Stomach (tissue), 9 donors: ENCODE measurements around the gene PCDHB11. TPM values are rescaled to one million over a fixed set of nuclear protein-coding genes. Genes with fewer than 3 reads are reported as not detected.
A peak's percentile ranks its signal among the peaks of the same experiment; 100 is the strongest.
"Not testable (repeated sequence)": the region's sequence is repeated elsewhere in the genome, so short reads cannot be mapped to it uniquely, and the experiment has no call there.

ENCODE experiments used
- DNase-seq, 2 donors: peaks; one replicate each; pipeline versions ENCODE4 v3.0.0 to v3.0.0-alpha.2; 2013 to 2019
- H3K27ac ChIP-seq, 5 donors: fragments of 200-600 bp in 4 of 5; sonication (generic) in 4 of 5; one replicate each; pipeline ENCODE4 v1.5.1; 2013 to 2019; ENCODE audit warnings: mild to moderate bottlenecking in 1 of 5, moderate library complexity in 1 of 5
- H3K27me3 ChIP-seq, 3 donors: fragments of 200-600 bp; sonication (generic); one replicate each; pipeline ENCODE4 v1.5.1; 2017 to 2019; ENCODE audit warnings: mixed run types in 1 of 3
- H3K36me3 ChIP-seq, 4 donors: fragments of 200-600 bp; sonication (generic); 1 replicate in 3 of 4; 2 replicates in 1 of 4; pipeline ENCODE4 v1.5.1; 2016 to 2019
- H3K4me1 ChIP-seq, 4 donors: fragments of 200-600 bp; sonication (generic); one replicate each; pipeline ENCODE4 v1.5.1; 2016 to 2019
- H3K4me3 ChIP-seq, 4 donors: fragments of 200-600 bp; sonication (generic) in 3 of 4; one replicate each; pipeline ENCODE4 v1.5.1; 2016 to 2019; ENCODE audit warnings: mild to moderate bottlenecking in 1 of 4
- H3K9me3 ChIP-seq, 4 donors: fragments of 200-600 bp; sonication (generic); one replicate each; pipeline ENCODE4 v1.5.1; 2016 to 2019
- CTCF ChIP-seq, 7 experiments: fragments of 450-650 bp in 4 of 7; fragments of 200-600 bp in 3 of 7; sonication (generic) in 3 of 7; IDR thresholded peaks; one replicate each; pipeline ENCODE4 v1.5.1; 2016 to 2019; ENCODE audit warnings: antibody characterized with exemption in 7 of 7, control low read depth in 2 of 7, mild to moderate bottlenecking in 1 of 7
- EP300 ChIP-seq: sonication (generic); formaldehyde crosslinking; IDR thresholded peaks from one replicate; pipeline ENCODE4 v1.6.1; 2017; ENCODE audit warnings: antibody characterized with exemption
- POLR2A ChIP-seq, 4 donors: fragments of 450-650 bp; IDR thresholded peaks; one replicate each; pipeline ENCODE4 v1.6.1; 2016; ENCODE audit warnings: antibody characterized with exemption in 4 of 4, control low read depth in 2 of 4, mild to moderate bottlenecking in 1 of 4, moderate library complexity in 1 of 4
- POLR2AphosphoS5 ChIP-seq, 3 donors: sonication (generic); formaldehyde crosslinking; IDR thresholded peaks; one replicate each; pipeline ENCODE4 v1.6.1; 2016; ENCODE audit warnings: antibody characterized with exemption in 3 of 3
- WGBS, 5 donors: extraction: QIAGEN DNeasy Blood & Tissue Kit in 3 of 5; methylation state at CpG; one replicate each; pipeline versions ENCODE4 v1.1.5 to v1.1.7; 2013 to 2018; 5-methylcytosine and 5-hydroxymethylcytosine counted together
- intact Hi-C: fragments of 100-400 bp; cut with DNase I; formaldehyde crosslinking; loops from one replicate; pipeline ENCODE4 v1.15.1; 2023; ENCODE audit warnings: low total_unique reads
- polyA plus RNA-seq, 3 donors: library from polyadenylated mRNA; stranded (reverse); fragments of 200-250 nt; gene quantifications; one replicate each; pipeline ENCODE4 v1.2.3, GENCODE V29; 2013
- total RNA-seq, 5 donors: library from RNA; depleted of rRNA; stranded (reverse); fragments of >200 nt; gene quantifications; one replicate each; pipeline versions ENCODE4 v1.1.0 to v1.2.3, GENCODE V29; 2014 to 2016
- donor health status: healthy with polysubstance abuse.
- donor health status: Bipolar disorder and iron deficiency.
- donor health status: healthy.

PCDHB11 gene
- total and polyA plus RNA-seq, 8 donors = 0.12 to 4.4 (median 0.97) TPM; not detected in 2

DNA sequence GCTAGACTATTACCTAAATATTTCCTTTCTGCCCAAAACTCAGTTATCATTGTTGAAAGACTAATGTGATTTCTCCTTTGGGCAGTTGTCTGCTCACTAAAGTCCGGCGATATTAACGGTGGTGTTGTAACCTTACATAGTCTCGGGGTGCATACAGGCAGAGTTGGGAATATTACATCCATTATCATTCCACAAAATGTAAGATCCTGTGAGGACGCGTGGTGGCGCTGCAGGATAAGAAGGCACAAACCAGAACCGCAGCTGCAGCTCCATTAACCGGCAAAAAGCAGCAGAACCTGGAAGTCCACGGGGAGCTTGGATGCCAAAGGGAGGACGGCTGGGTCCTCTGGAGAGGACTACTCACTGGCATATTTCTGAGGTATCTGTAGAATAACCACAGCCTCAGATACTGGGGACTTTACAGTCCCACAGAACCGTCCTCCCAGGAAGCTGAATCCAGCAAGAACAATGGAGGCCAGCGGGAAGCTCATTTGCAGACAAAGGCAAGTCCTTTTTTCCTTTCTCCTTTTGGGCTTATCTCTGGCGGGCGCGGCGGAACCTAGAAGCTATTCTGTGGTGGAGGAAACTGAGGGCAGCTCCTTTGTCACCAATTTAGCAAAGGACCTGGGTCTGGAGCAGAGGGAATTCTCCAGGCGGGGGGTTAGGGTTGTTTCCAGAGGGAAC, 14.4 kb downstream of the PCDHB11 start, which contains the start of gene PCDHB13:
Gene PCDHB13 (plus strand): TSS at position 264 of the 684 bp plus-strand sequence. CDS start 205 bp downstream, at position 469.
- H3K27ac ChIP-seq, H3K4me1 ChIP-seq, H3K4me3 ChIP-seq, intact Hi-C loops: not testable (repeated sequence)
- Histone ChIP-seq H3K9me3 (peaks cover 20 to 95% (median 74%) of the 10 kb centered on the region in 4 donors), H3K36me3 (peaks cover 0 to 12% (median 0%) of the 10 kb centered on the region in 4 donors), H3K27me3 (peaks cover 0 to 42% (median 0%) of the 10 kb centered on the region in 3 donors)
- WGBS, 5 donors = 4 to 13% (median 8%) methylated on average over 10 to 13 of the region's 18 CpGs
- peak; percentile 56 to 65 for DNase-seq
- TF ChIP-seq CTCF (IDR thresholded peaks at IDR 0.05) = peak in 2 of 7 experiments; percentile 13 to 28

- H3K27me3 ChIP-seq = peaks cover 0 to 35% (median 0%) of the 10 kb centered on the region in 3 donors
- H3K9me3 ChIP-seq = peaks cover 24 to 95% (median 74%) of the 10 kb centered on the region in 4 donors
- H3K4me1 ChIP-seq, H3K4me3 ChIP-seq, DNase-seq, H3K27ac ChIP-seq, intact Hi-C loops: not testable (repeated sequence)
- 54 to 66% (median 59%) methylated on average over 9 to 12 of the region's 12 CpGs for WGBS, 5 donors
- peaks cover 0 to 16% (median 0%) of the 10 kb centered on the region in 4 donors for H3K36me3 ChIP-seq
Measured at GRCh38 chr5:141214583-141214982, 15.2 kb downstream of the PCDHB11 start.

- H3K36me3 ChIP-seq = peaks cover 0 to 16% (median 0%) of the 10 kb centered on the region in 4 donors
- peaks cover 15 to 95% (median 74%) of the 10 kb centered on the region in 4 donors for H3K9me3 ChIP-seq
- DNase-seq, H3K4me3 ChIP-seq, H3K4me1 ChIP-seq, intact Hi-C loops, H3K27ac ChIP-seq: not testable (repeated sequence)
- 25 to 42% (median 36%) methylated on average over 10 to 36 of the region's 40 CpGs for WGBS, 5 donors
- peaks cover 0 to 26% (median 0%) of the 10 kb centered on the region in 3 donors for H3K27me3 ChIP-seq
Measured at GRCh38 chr5:141215504-141215903, 16.1 kb downstream of the PCDHB11 start.

GRCh38 chr5:141216035-141216434, 16.6 kb downstream of the PCDHB11 start:
- 31 to 51% (median 37%) methylated on average over 12 to 26 of the region's 26 CpGs for whole genome bisulfite sequencing, 5 donors
- Histone ChIP-seq H3K27me3 (peaks cover 0 to 21% (median 0%) of the 10 kb centered on the region in 3 donors), H3K36me3 (peaks cover 0 to 16% (median 1%) of the 10 kb centered on the region in 4 donors), H3K9me3 (peaks cover 12 to 95% (median 72%) of the 10 kb centered on the region in 4 donors)
- H3K27ac ChIP-seq, H3K4me3 ChIP-seq, DNase-seq, intact Hi-C loops, H3K4me1 ChIP-seq: not testable (repeated sequence)

GRCh38 chr5:141223112-141223783, 23.8 kb downstream of the PCDHB11 start, which contains the start of gene PCDHB14:
Gene PCDHB14, plus strand, starts transcription at chr5:141223343. Its CDS starts 163 bp downstream, at chr5:141223506.
- Histone ChIP-seq H3K27ac (no peak within 1 kb of the TSS), H3K9me3 (peaks cover 27 to 97% (median 82%) of the 10 kb centered on the region in 4 donors), H3K36me3 (peaks cover 0 to 10% (median 1%) of the 10 kb centered on the region in 4 donors), H3K27me3 (peaks cover 0 to 23% (median 0%) of the 10 kb centered on the region in 3 donors), H3K4me1 (no peaks in the 10 kb centered on the region), H3K4me3 (peak within 1 kb of the TSS; percentile 5 to 23 (median 14))
- DNase-seq = peak in 1 of 2 donors; percentile 52
- intact Hi-C loops = no loop called here
- no peak for TF ChIP-seq POLR2A (IDR thresholded peaks at IDR 0.05)
- TF ChIP-seq EP300 = no peak
- no peak for TF ChIP-seq CTCF (IDR thresholded peaks at IDR 0.05)
- no peak for TF ChIP-seq POLR2AphosphoS5 (IDR thresholded peaks at IDR 0.05)
- 20 to 31% (median 25%) methylated on average over 15 of the region's 15 CpGs for WGBS, 5 donors

DNA sequence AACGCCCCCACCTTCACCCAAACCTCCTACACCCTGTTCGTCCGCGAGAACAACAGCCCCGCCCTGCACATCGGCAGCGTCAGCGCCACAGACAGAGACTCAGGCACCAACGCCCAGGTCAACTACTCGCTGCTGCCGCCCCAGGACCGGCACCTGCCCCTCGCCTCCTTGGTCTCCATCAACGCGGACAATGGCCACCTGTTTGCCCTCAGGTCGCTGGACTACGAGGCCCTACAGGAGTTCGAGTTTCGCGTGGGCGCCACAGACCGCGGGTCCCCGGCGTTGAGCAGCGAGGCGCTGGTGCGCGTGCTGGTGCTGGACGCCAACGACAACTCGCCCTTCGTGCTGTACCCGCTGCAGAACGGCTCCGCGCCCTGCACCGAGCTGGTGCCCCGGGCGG, 25.4 kb downstream of the PCDHB11 start:
- intact Hi-C loops = not testable (repeated sequence)

GRCh38 chr5:141225421-141225820, 26.0 kb downstream of the PCDHB11 start:
- H3K36me3 ChIP-seq, H3K4me1 ChIP-seq, H3K4me3 ChIP-seq, H3K27ac ChIP-seq, DNase-seq, intact Hi-C loops: not testable (repeated sequence)
- Histone ChIP-seq H3K27me3 (peaks cover 0 to 23% (median 0%) of the 10 kb centered on the region in 3 donors), H3K9me3 (peaks cover 20 to 88% (median 71%) of the 10 kb centered on the region in 4 donors)
- WGBS, 5 donors = 29 to 57% (median 32%) methylated on average over 11 to 30 of the region's 30 CpGs

More for the DNA sequence above, 25.4 kb downstream of the PCDHB11 start:
- H3K36me3 ChIP-seq, H3K4me1 ChIP-seq, DNase-seq, H3K27ac ChIP-seq, H3K4me3 ChIP-seq: not testable (repeated sequence)
- peaks cover 0 to 23% (median 0%) of the 10 kb centered on the region in 3 donors for H3K27me3 ChIP-seq
- WGBS, 5 donors = 19 to 31% (median 27%) methylated on average over 12 to 35 of the region's 40 CpGs
- H3K9me3 ChIP-seq = peaks cover 20 to 90% (median 72%) of the 10 kb centered on the region in 4 donors
